SK-MEL-5 (cell line): ENCODE results near the gene DGAT2L6. TPM values are rescaled to one million over a fixed set of nuclear protein-coding genes. Genes with fewer than 3 reads are reported as not detected.
"Not testable (repeated sequence)": the region's sequence is repeated elsewhere in the genome, so short reads cannot be mapped to it uniquely, and the experiment has no call there.

Source experiments
- DNase-seq: peaks from one replicate; pipeline ENCODE4 v3.0.0-alpha.2; 2016; ENCODE audit warnings: low read depth, low spot score
- in situ Hi-C: cut with HindIII; loops from 2 replicates; pipeline ENCODE4 v1.10.0; 2016; ENCODE audit warnings: low sequenced_read_pairs, high pct_unique_total_duplicates, low pct_unique_long_range_greater_than_20kb
- total RNA-seq: library from RNA; depleted of rRNA; stranded (reverse); fragments of >200 nt; shearing (Covaris generic); gene quantifications from 2 replicates; pipeline ENCODE4 v1.2.3, GENCODE V29; 2014

DGAT2L6 gene
- total RNA-seq, 1 experiment from 2014 or later: 0.13 TPM

- DNase-seq: no peak
- in situ Hi-C loops: no loop called here
Measured at GRCh38 chrX:70174754-70175153, 2.5 kb upstream of the DGAT2L6 start.

DNA sequence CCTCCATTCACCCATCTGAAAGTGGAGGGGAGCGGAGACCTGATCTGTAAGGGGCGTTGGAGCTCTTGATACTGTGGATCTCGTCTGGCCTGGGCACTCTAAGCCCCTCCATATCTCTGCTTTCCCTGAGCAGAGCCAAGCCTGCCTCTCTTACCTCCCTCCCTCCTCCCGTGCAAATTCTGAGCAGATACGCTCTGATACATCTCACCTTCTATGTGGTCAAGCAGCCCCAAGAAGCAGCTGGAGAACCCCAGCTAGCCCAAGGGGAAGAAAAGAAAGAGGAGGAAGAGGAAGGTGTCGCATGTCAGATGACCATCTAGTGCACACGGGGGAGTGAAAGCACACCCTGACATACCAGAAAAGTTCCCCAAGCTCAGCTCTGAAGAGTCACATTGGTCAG, 1.9 kb upstream of the DGAT2L6 start:
- no peak for DNase-seq
- in situ Hi-C loops: no loop called here

DNA sequence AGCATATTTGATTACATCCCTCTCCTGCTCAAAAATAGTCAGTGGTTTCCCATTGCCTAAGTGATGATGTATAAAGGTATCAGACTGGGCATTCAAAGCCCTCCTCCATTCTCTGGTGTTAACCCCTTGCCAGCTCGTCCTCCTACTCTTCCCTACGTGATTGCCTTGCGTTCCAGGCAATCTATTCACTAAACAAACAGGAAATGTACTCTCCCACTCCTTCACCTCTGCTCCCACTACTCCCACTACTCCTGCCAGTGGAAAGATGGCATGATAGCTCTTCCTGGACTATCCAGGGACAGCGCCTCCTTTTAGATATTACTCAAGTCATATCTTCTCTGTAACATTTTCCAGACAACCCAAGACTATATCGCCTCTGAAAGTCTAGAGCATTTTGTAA, 5.8 kb downstream of the DGAT2L6 start:
- in situ Hi-C loops: no loop called here
- DNase-seq: no peak

DNA sequence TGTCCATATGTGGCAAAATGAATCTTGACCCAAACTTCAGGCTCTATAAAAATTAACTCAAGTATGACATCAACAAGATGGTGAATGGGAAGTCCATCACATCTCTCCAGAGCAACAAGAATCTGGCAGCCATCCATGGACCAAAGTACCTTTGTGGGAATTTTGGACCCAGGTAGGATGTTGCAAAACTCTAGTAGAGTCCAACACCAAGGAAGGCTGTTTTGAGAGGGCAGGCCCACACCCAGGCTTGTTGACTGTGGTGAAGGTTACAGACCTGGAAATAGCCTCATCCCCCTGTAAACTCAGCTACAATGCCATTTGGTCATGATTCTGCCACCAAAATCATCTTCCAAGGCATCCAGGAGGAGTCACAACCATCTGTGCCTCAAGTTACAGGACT, 12.9 kb downstream of the DGAT2L6 start:
- DNase-seq: no peak
- in situ Hi-C loops: no loop called here

DNA sequence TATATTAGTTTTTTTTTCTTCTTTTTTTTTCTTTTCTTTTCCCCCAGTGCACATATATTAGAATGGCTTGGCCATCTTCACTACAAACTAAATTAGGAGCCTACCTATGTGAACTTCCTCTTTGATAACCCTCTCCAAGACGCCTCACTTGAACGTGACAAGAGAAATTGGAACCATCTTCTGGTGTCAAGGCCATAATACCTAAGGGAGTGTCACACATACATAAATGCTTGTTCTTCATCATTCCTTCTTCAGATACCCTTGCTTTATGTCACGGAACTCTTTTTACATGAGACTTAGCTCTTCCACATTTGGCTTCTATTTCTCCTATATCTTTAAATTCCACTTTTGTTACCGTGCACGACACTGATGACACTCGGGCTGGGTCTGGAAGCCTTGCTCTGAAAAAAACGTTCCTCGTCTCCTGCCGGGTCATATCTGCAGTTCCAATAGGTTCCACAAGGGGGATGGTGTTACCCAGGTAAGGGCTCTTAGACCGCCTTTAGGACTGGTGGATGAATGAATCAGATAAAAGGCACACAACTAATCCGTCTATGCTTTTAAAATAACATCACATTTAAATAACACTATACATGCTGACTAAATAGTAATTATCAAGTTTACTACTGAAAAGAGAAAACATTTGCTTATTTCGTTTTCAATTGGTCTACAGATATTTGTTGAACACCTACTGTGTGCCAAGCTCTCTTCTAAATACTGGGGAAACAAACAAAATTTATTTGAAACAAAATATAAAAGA, 19.9 kb downstream of the DGAT2L6 start:
- in situ Hi-C loops: no loop called here
- peak; percentile 79 for DNase-seq

GRCh38 chrX:70201732-70202131, 24.4 kb downstream of the DGAT2L6 start:
- in situ Hi-C loops: no loop called here
- DNase-seq: no peak

DNA sequence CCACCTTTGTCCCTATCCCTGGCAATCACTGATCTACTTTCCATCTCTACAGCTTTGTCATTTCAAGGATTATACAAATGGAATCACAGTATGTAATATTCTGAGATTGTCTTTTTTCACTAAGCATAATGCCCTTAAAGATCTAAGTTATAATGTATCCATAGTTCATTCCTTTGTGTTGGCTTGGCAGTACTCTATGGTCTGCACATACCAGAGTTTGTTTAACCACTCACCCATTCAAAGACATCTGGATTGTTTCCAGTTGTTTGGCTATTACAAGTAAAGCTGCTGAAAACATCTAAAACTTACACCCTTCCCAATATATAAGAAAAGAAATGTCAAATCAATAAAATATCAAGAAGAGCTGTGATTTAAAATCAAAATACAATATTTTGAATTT, 31.2 kb downstream of the DGAT2L6 start:
- no peak for DNase-seq
- in situ Hi-C loops: no loop called here

- peak; percentile 42 for DNase-seq
- in situ Hi-C loops: not testable (repeated sequence)
Measured at GRCh38 chrX:70209570-70209969, 32.3 kb downstream of the DGAT2L6 start.

DNA sequence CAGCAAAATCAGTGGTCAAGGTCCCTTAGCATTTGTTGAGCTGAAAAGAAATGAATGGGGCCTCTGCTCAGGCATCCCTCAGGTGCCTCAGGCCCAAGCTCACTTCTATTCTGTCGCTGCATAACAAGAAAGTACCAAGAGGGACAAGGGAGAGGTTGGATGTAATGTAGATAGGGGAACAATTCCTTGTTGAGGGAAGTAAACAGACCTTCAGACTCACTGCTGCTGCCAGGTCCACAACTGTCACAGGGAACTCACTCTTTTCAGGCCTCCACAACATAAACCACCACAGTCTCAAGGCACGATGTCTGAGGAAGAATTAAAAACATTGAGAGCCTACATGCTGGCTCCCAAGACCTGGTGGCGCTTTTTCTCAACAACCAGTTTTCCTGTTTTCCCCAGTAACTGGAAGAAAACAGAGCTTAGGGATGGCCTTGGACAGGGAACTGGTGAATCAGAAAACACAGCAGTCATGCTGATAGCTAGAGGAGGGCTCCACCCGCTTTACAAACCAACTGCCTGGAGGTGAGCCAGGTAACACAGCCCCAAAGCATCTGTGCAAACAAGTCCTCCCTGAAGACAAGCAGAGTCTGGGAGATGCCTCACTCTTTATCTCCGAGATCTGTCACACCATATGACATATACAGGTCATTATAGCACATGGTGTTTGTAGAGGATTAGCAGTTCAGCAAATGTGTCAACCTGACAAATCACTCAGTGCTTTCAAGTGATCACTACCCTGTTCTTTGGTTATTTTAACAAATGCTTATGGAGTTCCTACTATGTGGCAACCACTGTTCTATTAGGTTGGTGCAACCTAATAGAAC, 42.9 kb downstream of the DGAT2L6 start:
- no peak for DNase-seq
- in situ Hi-C loops: no loop called here

DNA sequence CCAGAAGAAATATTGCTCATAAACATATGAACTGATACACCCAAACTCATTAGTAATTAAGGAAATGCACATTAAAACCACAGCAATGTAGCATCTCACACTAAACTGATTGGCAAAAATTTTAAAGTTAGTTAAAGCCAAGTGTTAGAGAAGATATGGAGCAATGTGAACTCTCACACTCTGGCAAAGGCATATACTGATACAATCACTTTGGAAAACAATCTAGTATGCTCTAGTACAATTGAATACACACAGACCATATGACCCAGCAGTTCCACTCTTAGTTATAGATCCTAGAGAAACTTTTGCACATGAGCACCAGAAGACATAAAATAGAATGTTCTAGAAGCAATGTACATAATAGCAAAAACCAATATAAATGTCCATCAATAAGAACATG, 48.8 kb downstream of the DGAT2L6 start:
- in situ Hi-C loops: no loop called here
- DNase-seq: no peak

DNA sequence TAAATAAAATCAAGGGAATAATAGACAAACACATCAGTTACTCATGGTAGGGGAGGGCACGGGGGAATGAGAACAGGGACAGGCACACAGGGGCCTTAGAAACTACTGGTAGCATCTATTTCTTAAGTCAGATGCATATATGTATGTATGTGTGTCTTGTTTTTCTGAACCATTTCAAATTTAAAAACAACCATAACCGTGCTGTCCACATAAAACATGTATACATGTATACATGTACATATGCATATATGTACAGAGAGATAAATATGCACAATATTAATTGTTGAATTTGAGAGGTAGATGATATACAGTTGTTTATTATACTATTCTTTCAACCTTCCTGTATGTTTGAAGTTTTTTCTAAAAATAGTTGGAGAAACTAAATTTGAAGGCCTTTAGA, 49.4 kb downstream of the DGAT2L6 start:
- no peak for DNase-seq
- in situ Hi-C loops: no loop called here

DNA sequence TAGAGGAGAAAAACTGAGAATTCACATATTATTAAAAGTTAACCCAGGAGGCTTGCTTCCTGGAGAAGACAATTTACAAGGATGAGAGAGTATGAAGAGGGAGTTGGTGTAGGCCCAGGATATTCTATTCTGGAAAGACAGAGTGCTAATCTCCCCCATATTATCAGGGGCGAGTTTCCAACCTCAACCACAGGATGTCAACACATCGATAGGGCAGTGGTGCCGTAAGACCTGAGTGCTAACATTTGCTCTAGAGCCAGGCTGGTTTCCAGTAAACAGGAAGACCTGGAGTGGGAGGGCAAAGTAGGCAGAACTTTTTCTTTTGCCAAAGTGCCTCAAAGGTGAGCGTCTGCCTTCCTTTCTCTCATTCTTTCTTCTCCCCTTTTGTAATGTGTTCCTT, 54.4 kb downstream of the DGAT2L6 start:
- in situ Hi-C loops: no loop called here
- no peak for DNase-seq

- in situ Hi-C loops: no loop called here
- no peak for DNase-seq
Measured at GRCh38 chrX:70234355-70234754, 57.1 kb downstream of the DGAT2L6 start, which contains the start of gene AWAT1. Gene AWAT1, plus strand, starts transcription at chrX:70234655. Its CDS starts 41 bp downstream, at chrX:70234696.

DNA sequence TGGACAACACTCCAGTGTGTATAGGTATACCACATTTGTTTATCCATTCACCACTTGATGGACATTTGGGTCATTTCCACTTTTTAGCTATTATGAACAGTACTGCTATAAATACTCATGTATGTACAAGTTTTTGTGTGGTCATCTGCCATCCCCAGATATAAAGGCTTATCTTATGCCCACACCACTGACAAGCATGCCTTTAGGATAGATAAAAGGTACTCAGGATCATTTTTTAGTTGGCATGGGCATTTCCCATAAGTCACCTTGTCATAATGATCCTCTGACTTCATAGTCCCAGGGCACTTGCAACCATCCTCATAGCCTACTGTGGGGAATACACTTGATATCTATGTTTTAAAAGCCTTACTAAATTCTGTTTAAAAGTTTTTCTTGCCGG, 63.5 kb downstream of the DGAT2L6 start:
- in situ Hi-C loops: no loop called here
- DNase-seq: no peak

GRCh38 chrX:70241501-70241900, 64.2 kb downstream of the DGAT2L6 start:
- DNase-seq: no peak
- in situ Hi-C loops: no loop called here

DNA sequence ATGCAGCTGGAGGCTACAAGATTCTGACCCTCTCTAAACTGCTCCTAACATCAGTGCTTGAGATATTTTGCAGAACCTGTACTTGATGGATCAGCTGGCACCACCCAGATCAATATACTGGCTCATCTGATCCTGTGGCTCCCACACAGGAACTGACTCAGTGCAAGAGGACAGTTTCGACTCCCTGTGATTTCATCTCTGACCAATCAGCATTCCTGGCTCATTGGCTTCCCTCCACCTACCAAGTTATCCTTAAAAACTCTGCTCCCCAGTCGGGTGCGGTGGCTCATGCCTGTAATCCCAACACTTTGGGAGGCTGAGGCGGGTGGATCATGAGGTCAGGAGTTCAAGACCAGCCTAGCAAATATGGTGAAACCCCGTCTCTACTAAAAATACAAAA, 66.3 kb downstream of the DGAT2L6 start:
- in situ Hi-C loops, DNase-seq: not testable (repeated sequence)

GRCh38 chrX:70244881-70245280, 67.6 kb downstream of the DGAT2L6 start:
- no peak for DNase-seq
- in situ Hi-C loops: no loop called here

DNA sequence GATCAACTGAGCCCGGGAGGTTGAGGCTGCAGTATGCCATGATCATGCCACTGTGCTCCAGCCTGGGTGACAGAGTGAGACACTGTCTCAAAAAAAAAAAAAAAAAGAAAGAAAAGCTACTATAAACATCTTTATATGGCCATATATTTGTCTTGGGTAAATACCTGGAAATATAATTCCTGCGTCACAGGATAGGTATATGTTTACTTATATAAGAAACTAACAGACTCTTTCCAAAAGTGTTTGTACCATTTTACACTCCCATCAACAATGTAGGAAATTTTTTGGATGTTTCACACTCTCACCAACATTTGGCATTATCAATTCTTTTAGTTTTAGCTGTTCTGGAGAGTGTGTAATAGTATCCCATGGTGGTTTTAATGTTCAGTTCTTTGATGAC, 70.0 kb downstream of the DGAT2L6 start:
- DNase-seq: no peak
- in situ Hi-C loops: no loop called here

- DNase-seq: no peak
- in situ Hi-C loops: no loop called here
Measured at GRCh38 chrX:70252491-70252890, 75.2 kb downstream of the DGAT2L6 start.
